HepG2 (cell line): ENCODE results near the gene CD81. TPM values are rescaled to one million over a fixed set of nuclear protein-coding genes. Genes with fewer than 3 reads are reported as not detected.
A peak's percentile ranks its signal among the peaks of the same experiment; 100 is the strongest.

Source experiments
- AGO2 ChIP-seq: fragments of 200-400 bp; formaldehyde crosslinking; optimal IDR thresholded peaks from 2 replicates; pipeline ENCODE3; 2017; ENCODE audit warnings: mild to moderate bottlenecking, low read depth, low read length, moderate library complexity
- CENPBD1 ChIP-seq: sonication (generic); formaldehyde crosslinking; IDR thresholded peaks from 2 replicates; pipeline ENCODE4 v1.8.0; 2022; ENCODE audit warnings: missing genetic modification reagents, low read depth, mild to moderate bottlenecking, borderline replicate concordance
- CHCHD3 ChIP-seq: sonication (generic); formaldehyde crosslinking; IDR thresholded peaks from 2 replicates; pipeline ENCODE4 v1.8.0; 2022; ENCODE audit warnings: mild to moderate bottlenecking, missing genetic modification reagents, moderate library complexity
- DDIT3 ChIP-seq: sonication (generic); formaldehyde crosslinking; IDR thresholded peaks from 2 replicates; pipeline ENCODE4 v1.4.0; 2020; ENCODE audit warnings: mild to moderate bottlenecking, missing genetic modification reagents
- NCOR1 ChIP-seq: fragments of 200-600 bp; sonication (generic); IDR thresholded peaks from 2 replicates; pipeline ENCODE4 v1.7.0; 2017; ENCODE audit warnings: antibody characterized with exemption, low read length, borderline replicate concordance
- POLR2G ChIP-seq: fragments of 200-400 bp; formaldehyde crosslinking; IDR thresholded peaks from 2 replicates; pipeline ENCODE4 v1.6.1; 2018; ENCODE audit warnings: mild to moderate bottlenecking, low read depth, low read length, moderate library complexity
- PRMT3 ChIP-seq: sonication (generic); formaldehyde crosslinking; IDR thresholded peaks from 2 replicates; pipeline ENCODE4 v1.8.1; 2022; ENCODE audit warnings: low read depth, mild to moderate bottlenecking, moderate library complexity, missing genetic modification reagents, borderline replicate concordance
- RBAK ChIP-seq: sonication (generic); formaldehyde crosslinking; IDR thresholded peaks from 2 replicates; pipeline ENCODE4 v1.5.1; 2020; ENCODE audit warnings: mild to moderate bottlenecking, missing genetic modification reagents
- RBFOX2 ChIP-seq: fragments of 200-400 bp; formaldehyde crosslinking; IDR thresholded peaks from 2 replicates; pipeline ENCODE4 v1.6.1; 2017; ENCODE audit warnings: low read depth, mild to moderate bottlenecking, low read length
- REXO4 ChIP-seq: sonication (generic); formaldehyde crosslinking; IDR thresholded peaks from 2 replicates; pipeline ENCODE4 v1.8.0; 2022; ENCODE audit warnings: missing genetic modification reagents, mild to moderate bottlenecking, borderline replicate concordance
- SIN3B ChIP-seq: fragments of 150-350 bp; IDR thresholded peaks from 2 replicates; pipeline ENCODE4 v1.6.1; 2014; ENCODE audit warnings: low read length
- SMAD3 ChIP-seq: sonication (generic); formaldehyde crosslinking; IDR thresholded peaks from 2 replicates; pipeline ENCODE4 v1.4.0; 2020; ENCODE audit warnings: missing genetic modification reagents
- SP1 ChIP-seq, 2 experiments: fragments of 450-650 bp in 1 of 2; sonication (generic) in 1 of 2; formaldehyde crosslinking in 1 of 2; IDR thresholded peaks; 2 replicates each; pipeline versions ENCODE4 v1.4.0 to v1.6.1; 2016 to 2020; ENCODE audit warnings: missing genetic modification reagents in 1 of 2
- SUZ12 ChIP-seq: fragments of 150-350 bp; IDR thresholded peaks from 2 replicates; pipeline ENCODE4 v1.6.1; 2014; ENCODE audit warnings: low read depth, low read length
- TARDBP ChIP-seq: sonication (generic); formaldehyde crosslinking; IDR thresholded peaks from 2 replicates; pipeline ENCODE4 v1.8.0; 2022; ENCODE audit warnings: mild to moderate bottlenecking, missing genetic modification reagents
- THYN1 ChIP-seq: sonication (generic); formaldehyde crosslinking; IDR thresholded peaks from 2 replicates; pipeline ENCODE4 v1.8.1; 2023; ENCODE audit warnings: low read depth, mild to moderate bottlenecking, moderate library complexity, missing genetic modification reagents, borderline replicate concordance
- ZC3H13 ChIP-seq: sonication (generic); formaldehyde crosslinking; IDR thresholded peaks from 2 replicates; pipeline ENCODE4 v1.8.1; 2023; ENCODE audit warnings: mild to moderate bottlenecking, missing genetic modification reagents, moderate library complexity
- ZNF510 ChIP-seq: sonication (generic); formaldehyde crosslinking; IDR thresholded peaks from 2 replicates; pipeline ENCODE4 v1.4.0; 2020; ENCODE audit warnings: low read depth, mild to moderate bottlenecking, missing genetic modification reagents
- ZNF616 ChIP-seq: sonication (generic); formaldehyde crosslinking; IDR thresholded peaks from 2 replicates; pipeline ENCODE4 v1.5.0; 2020; ENCODE audit warnings: low read depth, mild to moderate bottlenecking, missing genetic modification reagents
- ZNF788 ChIP-seq: sonication (generic); formaldehyde crosslinking; IDR thresholded peaks from 2 replicates; pipeline ENCODE4 v1.5.0; 2020; ENCODE audit warnings: mild to moderate bottlenecking, missing genetic modification reagents, borderline replicate concordance
- polyA plus RNA-seq, 8 experiments: library from polyadenylated mRNA; depleted of rRNA in 3 of 8; stranded (reverse) in 7 of 8; unstranded in 1 of 8; fragments of >200 nt; fragmentation: Illumina TruSeq in 4 of 8; extraction: Trizol in 4 of 8; gene quantifications; 2 replicates each; pipeline versions ENCODE4 v1.2.1 to v1.2.3, GENCODE V29; 2011 to 2016; ENCODE audit warnings: low read depth in 4 of 8, missing spikeins in 1 of 8, mixed read lengths in 1 of 8; ENCODE audit not compliant: insufficient read depth in 1 of 8
- total RNA-seq, 5 experiments: library from RNA; depleted of rRNA; stranded (reverse); fragments of >200 nt; fragmentation: Illumina TruSeq; extraction: Trizol; gene quantifications; 2 replicates each; pipeline ENCODE4 v1.2.3, GENCODE V29; 2016; ENCODE audit warnings: low read depth in 1 of 5
- TF ChIP-seq, protein P1 (sequence below): sonication (generic); formaldehyde crosslinking; conservative IDR thresholded peaks from 2 replicates; pipeline ENCODE4 v1.4.0; 2020; ENCODE audit warnings: missing genetic modification reagents
- TF ChIP-seq, protein P2 (sequence below): sonication (generic); formaldehyde crosslinking; IDR thresholded peaks from 2 replicates; pipeline ENCODE4 v1.5.1; 2020; ENCODE audit warnings: missing genetic modification reagents, mild to moderate bottlenecking, borderline replicate concordance
- TF ChIP-seq, protein P3 (sequence below): sonication (generic); formaldehyde crosslinking; IDR thresholded peaks from 2 replicates; pipeline ENCODE4 v1.4.0; 2020; ENCODE audit warnings: missing genetic modification reagents

CD81 gene
- total and polyA plus RNA-seq, 2 of the 13 experiments (the other 11 are each of a cell fraction or from before 2014, with no cell fraction given) = not detected

DNA sequence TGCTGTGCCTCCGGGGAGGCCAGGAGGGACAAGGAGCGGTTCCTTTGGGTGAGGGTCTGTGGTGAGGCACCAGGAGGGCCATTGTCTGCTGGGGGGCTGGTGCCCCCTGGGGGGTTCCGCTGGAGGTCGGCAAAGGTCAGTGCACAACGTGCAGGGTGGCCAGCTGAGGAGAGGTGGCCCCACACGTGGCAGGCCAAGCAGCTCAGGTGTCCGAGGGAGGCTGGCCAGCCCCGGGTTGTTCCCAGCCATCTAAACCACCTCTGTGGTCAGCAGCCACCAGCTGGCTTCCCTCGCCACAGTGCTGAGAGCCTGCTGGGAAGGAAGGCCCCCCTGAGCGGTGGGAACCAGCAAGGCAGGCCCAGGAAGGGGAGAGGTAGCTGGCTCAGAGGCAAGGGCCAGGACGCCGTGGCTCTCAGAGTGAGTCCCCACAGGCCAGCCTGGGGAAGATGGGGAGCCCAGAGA, 27.7 kb downstream of the CD81 start (continued):
- no peak for TF ChIP-seq SMAD3 (CRISPR knock-in tag)
- TF ChIP-seq, protein P1, sequence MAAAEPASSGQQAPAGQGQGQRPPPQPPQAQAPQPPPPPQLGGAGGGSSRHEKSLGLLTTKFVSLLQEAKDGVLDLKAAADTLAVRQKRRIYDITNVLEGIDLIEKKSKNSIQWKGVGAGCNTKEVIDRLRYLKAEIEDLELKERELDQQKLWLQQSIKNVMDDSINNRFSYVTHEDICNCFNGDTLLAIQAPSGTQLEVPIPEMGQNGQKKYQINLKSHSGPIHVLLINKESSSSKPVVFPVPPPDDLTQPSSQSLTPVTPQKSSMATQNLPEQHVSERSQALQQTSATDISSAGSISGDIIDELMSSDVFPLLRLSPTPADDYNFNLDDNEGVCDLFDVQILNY = no peak
- no peak for TF ChIP-seq RBAK (CRISPR knock-in tag)
- TF ChIP-seq CENPBD1 (CRISPR knock-in tag) = no peak
- TF ChIP-seq AGO2 = peak; percentile 65
- TF ChIP-seq RBFOX2 = peak; percentile 53; the same call in 1 of the 2 replicates
- TF ChIP-seq ZNF616 = no peak
- TF ChIP-seq CHCHD3 (CRISPR knock-in tag) = no peak
- TF ChIP-seq, protein P2, sequence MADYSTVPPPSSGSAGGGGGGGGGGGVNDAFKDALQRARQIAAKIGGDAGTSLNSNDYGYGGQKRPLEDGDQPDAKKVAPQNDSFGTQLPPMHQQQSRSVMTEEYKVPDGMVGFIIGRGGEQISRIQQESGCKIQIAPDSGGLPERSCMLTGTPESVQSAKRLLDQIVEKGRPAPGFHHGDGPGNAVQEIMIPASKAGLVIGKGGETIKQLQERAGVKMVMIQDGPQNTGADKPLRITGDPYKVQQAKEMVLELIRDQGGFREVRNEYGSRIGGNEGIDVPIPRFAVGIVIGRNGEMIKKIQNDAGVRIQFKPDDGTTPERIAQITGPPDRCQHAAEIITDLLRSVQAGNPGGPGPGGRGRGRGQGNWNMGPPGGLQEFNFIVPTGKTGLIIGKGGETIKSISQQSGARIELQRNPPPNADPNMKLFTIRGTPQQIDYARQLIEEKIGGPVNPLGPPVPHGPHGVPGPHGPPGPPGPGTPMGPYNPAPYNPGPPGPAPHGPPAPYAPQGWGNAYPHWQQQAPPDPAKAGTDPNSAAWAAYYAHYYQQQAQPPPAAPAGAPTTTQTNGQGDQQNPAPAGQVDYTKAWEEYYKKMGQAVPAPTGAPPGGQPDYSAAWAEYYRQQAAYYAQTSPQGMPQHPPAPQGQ = no peak
- TF ChIP-seq, protein P3, sequence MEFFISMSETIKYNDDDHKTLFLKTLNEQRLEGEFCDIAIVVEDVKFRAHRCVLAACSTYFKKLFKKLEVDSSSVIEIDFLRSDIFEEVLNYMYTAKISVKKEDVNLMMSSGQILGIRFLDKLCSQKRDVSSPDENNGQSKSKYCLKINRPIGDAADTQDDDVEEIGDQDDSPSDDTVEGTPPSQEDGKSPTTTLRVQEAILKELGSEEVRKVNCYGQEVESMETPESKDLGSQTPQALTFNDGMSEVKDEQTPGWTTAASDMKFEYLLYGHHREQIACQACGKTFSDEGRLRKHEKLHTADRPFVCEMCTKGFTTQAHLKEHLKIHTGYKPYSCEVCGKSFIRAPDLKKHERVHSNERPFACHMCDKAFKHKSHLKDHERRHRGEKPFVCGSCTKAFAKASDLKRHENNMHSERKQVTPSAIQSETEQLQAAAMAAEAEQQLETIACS (CRISPR knock-in tag) = no peak
- 0 out of 2 replicates have a peak, but pooled peaks have one; percentile 35 for TF ChIP-seq POLR2G
- TF ChIP-seq PRMT3 = no peak
- TF ChIP-seq REXO4 (CRISPR knock-in tag) = no peak
- no peak for TF ChIP-seq ZNF510 (CRISPR knock-in tag)
- TF ChIP-seq ZNF788 (CRISPR knock-in tag) = no peak
- TF ChIP-seq SUZ12 = no peak
- TF ChIP-seq SP1 (IDR thresholded peaks at IDR 0.05) = no peak
- TF ChIP-seq SP1 (CRISPR knock-in tag; IDR thresholded peaks at IDR 0.05) = no peak
- TF ChIP-seq THYN1 (CRISPR knock-in tag) = no peak
- no peak for TF ChIP-seq DDIT3 (CRISPR knock-in tag)
- no peak for TF ChIP-seq NCOR1
- TF ChIP-seq TARDBP (CRISPR knock-in tag) = no peak
- no peak for TF ChIP-seq SIN3B
- TF ChIP-seq ZC3H13 (CRISPR knock-in tag) = 0 out of 2 replicates have a peak, but pooled peaks have one; percentile 18
- TF ChIP-seq, all 625 proteins: peak for 5
